ENCODE data around the gene GZF1.

The GZF1 gene

DNA sequence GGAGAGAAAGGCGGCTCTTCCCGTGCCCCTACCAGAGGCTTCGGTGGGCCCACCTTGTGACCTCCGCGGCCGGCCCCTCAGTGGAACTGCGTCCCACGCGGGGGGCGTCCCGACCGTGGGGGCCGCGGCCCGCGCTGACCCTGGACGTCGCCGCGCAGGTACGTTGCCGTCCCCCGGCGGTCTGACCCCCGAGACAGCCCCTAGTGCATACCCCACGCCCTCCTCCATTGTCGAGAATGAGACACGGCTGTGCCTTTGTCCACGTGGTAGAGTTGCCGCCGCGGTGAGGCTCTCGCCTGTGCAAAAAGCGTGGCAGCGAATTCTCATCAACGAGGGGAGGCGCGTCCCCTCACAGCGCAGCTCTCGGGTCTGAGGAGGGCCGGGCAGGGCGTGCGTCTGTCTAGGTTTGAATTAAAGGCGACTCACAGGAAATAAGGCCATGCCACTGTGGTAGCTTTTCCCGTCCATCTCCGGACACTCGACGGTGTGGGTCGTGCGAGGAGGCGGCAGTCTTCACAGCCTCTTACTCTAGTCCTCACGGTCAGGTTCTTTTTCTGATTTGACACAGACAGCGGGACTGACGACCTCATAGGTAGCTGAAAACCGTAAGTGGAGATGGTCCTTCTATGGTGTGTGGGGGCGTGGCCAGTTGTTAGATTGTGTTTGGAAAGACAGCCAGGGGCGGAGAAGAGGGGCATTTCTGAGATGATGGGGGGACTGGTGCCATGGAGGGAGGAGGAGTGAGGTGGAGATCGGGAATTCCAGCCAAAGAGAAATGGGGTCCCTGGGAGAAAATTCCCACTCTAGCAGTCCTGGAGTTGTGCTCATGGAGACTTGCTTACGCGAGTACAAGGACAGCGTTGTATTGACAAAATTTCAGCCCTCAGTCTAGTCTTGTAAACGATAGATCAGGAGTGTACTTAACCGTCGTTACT is 10.8 kb upstream of the GZF1 start:
- H3K27ac ChIP-seq = peak overlapping the region; percentile 90
- no peak for TF ChIP-seq ZFX (IDR thresholded peaks at IDR 0.05; ENCODE audit: borderline replicate concordance)
- TF ChIP-seq, protein P1, sequence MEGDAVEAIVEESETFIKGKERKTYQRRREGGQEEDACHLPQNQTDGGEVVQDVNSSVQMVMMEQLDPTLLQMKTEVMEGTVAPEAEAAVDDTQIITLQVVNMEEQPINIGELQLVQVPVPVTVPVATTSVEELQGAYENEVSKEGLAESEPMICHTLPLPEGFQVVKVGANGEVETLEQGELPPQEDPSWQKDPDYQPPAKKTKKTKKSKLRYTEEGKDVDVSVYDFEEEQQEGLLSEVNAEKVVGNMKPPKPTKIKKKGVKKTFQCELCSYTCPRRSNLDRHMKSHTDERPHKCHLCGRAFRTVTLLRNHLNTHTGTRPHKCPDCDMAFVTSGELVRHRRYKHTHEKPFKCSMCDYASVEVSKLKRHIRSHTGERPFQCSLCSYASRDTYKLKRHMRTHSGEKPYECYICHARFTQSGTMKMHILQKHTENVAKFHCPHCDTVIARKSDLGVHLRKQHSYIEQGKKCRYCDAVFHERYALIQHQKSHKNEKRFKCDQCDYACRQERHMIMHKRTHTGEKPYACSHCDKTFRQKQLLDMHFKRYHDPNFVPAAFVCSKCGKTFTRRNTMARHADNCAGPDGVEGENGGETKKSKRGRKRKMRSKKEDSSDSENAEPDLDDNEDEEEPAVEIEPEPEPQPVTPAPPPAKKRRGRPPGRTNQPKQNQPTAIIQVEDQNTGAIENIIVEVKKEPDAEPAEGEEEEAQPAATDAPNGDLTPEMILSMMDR (IDR thresholded peaks at IDR 0.05) = no peak

DNA sequence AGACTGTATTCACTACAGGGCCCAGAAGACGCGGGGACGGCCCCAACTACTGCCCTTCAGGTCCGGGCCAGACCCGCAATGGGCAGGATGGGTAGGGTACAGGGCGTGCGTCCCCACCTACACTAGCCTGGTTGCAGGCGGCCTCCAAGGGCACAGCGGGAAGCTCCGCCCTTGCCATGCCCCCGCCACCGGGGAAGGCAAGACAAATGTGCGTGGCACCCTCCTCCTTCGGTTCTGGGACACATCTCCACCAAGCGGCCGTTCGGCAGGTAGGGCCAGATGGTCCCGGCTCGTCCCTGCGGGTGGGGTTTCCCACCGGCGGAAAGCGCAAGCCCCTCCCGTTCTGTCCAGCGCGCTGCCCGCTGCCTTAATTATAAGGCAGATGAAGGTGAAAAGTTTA is 5.8 kb upstream of the GZF1 start:
- TF ChIP-seq ZFX (IDR thresholded peaks at IDR 0.05; ENCODE audit: borderline replicate concordance) = no peak
- TF ChIP-seq, protein P1 (IDR thresholded peaks at IDR 0.05) = no peak
- peak overlapping the region; percentile 98 for H3K27ac ChIP-seq

DNA sequence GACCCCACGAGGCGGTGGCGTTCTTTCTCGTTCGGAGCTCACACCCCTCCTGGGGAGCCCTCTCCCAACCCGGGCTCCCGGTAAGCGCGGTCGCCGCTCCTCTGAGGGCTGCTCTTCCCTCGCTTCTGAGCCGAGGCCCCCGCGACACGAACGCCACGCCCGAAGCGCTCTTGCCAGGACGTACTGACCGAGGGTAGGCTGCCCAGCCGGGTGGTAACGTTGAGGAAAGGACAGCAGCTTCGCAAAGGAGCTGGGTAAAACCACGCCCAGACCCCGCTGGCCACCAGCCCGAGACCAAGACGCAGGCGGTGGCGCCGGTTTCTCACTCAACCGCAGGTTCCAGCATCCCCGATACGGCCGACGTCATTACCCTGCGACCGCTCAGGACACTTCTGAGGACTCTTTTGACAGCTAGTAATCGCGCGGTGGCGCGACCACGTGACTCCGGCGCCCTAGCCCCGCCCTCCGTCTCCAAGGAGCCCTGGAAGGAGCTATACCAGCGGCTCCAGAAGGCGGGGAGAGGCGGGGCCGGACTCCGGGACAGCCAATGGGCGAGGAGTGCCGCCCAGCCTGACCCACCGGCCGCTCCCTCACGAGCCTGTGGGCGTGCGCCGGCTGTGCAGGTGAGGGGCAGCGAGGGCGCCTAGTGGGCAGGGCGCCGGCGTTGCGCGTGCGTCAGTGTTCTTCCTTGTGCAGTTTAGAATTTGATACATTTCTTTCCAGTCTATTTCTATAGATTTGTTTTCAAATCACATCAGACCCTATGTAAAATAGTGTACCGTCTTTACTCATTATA is 4.0 kb upstream of the GZF1 start:
- H3K27ac ChIP-seq = peak overlapping the region; percentile 98
- TF ChIP-seq, protein P1 (IDR thresholded peaks at IDR 0.05) = no peak
- no peak for TF ChIP-seq ZFX (IDR thresholded peaks at IDR 0.05; ENCODE audit: borderline replicate concordance)

DNA sequence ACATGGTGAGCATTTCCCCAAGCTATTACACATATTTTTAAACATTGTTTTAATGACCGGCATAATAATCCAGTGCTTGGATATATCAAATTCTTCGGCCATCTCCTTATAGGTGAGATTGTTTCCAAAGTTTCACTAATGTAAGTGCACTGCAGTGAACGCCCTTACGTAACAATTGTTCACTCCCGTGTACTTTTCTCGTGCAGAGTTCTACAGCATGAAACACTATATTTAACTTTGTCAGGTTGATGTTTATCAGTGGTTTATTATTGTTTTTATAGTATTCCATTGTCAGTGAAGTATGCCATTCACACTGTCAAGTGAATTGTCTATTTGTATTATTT is 3.4 kb upstream of the GZF1 start:
- H3K27ac ChIP-seq = peak overlapping the region; percentile 98
- no peak for TF ChIP-seq ZFX (IDR thresholded peaks at IDR 0.05; ENCODE audit: borderline replicate concordance)
- TF ChIP-seq, protein P1 (IDR thresholded peaks at IDR 0.05) = no peak

DNA sequence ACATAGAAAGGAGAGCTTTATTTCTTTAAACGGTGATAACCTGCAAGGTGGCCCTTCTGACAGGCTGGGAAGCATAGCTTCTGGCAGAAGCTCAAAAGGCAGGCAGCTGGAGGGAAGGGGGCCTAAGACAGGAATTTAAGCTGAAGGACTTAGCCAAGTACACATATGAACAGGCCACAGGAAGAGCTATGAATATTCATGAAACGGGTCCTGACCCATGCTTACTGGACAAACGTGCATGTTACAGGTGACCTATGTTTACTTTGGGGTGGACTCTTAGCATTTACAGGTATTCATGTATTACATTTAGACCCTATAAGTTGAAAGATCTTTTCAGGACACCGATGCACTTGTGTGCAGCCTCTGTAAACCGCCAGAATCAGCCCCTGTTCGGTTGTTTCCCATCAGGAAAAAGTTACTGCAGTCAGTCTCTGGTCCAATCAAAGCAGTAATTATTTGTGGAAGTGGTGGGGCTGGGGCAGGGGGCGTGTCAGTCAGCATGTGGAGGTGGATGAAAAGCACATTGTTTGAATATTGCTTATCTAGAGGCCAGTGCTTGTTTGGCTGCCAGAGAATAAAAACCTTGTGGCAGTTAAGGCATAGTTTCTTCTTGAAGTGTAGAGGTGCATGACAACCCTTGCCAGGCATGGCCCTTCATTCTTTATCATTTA is 2.9 kb upstream of the GZF1 start:
- TF ChIP-seq, protein P1 (IDR thresholded peaks at IDR 0.05) = no peak
- no peak for TF ChIP-seq ZFX (IDR thresholded peaks at IDR 0.05; ENCODE audit: borderline replicate concordance)
- H3K27ac ChIP-seq = peak overlapping the region; percentile 98

DNA sequence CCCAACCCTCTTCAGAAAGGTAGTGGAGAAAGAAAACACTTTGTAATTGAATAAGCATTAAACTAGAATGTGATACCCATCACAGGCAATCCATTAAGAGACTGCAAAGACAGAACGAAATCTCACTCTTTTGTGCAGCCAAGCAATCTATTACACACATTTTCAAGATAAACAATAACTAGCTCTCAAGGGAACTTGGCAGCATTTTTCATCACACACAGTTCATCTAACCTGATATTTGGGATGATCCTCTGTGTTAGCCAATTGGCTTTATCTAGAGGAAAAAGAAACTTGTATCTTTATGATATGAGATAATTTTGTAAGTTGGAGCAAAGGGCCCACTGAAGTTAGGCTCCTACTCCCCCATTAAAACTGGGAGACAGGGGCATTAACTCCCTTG is 1.5 kb upstream of the GZF1 start:
- peak overlapping the region; percentile 93 for H3K27ac ChIP-seq
- TF ChIP-seq ZFX (IDR thresholded peaks at IDR 0.05; ENCODE audit: borderline replicate concordance) = no peak
- TF ChIP-seq, protein P1 (IDR thresholded peaks at IDR 0.05) = no peak
